ENCODE results near the gene MT1M.
"Not testable (repeated sequence)": the region's sequence is repeated elsewhere in the genome, so short reads cannot be mapped to it uniquely, and the experiment has no call there.

The MT1M gene

GRCh38 chr16:56617212-56618085 is 15.0 kb upstream of the MT1M start:
- no peak for TF ChIP-seq CTCF (IDR thresholded peaks at IDR 0.05; ENCODE audit: extremely low read depth, missing control alignments)
- DNase-seq (ENCODE audit: low spot score) = no peak

GRCh38 chr16:56618138-56618537 is 14.3 kb upstream of the MT1M start:
- DNase-seq (ENCODE audit: low spot score) = no peak

GRCh38 chr16:56620339-56620897 is 12.0 kb upstream of the MT1M start:
- no peak for DNase-seq (ENCODE audit: low spot score)
- no peak for TF ChIP-seq CTCF (IDR thresholded peaks at IDR 0.05; ENCODE audit: extremely low read depth, missing control alignments)

More at GRCh38 chr16:56618138-56618537, 14.3 kb upstream of the MT1M start:
- no peak for TF ChIP-seq CTCF (IDR thresholded peaks at IDR 0.05; ENCODE audit: extremely low read depth, missing control alignments)

GRCh38 chr16:56621665-56622445 is 10.6 kb upstream of the MT1M start:
- not testable (repeated sequence) for DNase-seq (ENCODE audit: low spot score)

GRCh38 chr16:56623184-56623583 is 9.3 kb upstream of the MT1M start:
- not testable (repeated sequence) for DNase-seq (ENCODE audit: low spot score)

GRCh38 chr16:56623637-56624036 is 8.8 kb upstream of the MT1M start:
- DNase-seq (ENCODE audit: low spot score) = no peak

GRCh38 chr16:56625140-56625942 is 7.1 kb upstream of the MT1M start, which contains the start of gene MT1E:
Gene MT1E, plus strand, starts transcription at chr16:56625781. Its CDS starts 71 bp downstream, at chr16:56625852.
- DNase-seq (ENCODE audit: low spot score) = no peak
- TF ChIP-seq CTCF (IDR thresholded peaks at IDR 0.05; ENCODE audit: extremely low read depth, missing control alignments) = no peak

More at GRCh38 chr16:56623637-56624036, 8.8 kb upstream of the MT1M start:
- no peak for TF ChIP-seq CTCF (IDR thresholded peaks at IDR 0.05; ENCODE audit: extremely low read depth, missing control alignments)
